Measurements from ENCODE around the gene ZNF768.
A peak's percentile ranks its signal among the peaks of the same experiment; 100 is the strongest.
"Not testable (repeated sequence)": the region's sequence is repeated elsewhere in the genome, so short reads cannot be mapped to it uniquely, and the experiment has no call there.

ZNF768 gene

DNA sequence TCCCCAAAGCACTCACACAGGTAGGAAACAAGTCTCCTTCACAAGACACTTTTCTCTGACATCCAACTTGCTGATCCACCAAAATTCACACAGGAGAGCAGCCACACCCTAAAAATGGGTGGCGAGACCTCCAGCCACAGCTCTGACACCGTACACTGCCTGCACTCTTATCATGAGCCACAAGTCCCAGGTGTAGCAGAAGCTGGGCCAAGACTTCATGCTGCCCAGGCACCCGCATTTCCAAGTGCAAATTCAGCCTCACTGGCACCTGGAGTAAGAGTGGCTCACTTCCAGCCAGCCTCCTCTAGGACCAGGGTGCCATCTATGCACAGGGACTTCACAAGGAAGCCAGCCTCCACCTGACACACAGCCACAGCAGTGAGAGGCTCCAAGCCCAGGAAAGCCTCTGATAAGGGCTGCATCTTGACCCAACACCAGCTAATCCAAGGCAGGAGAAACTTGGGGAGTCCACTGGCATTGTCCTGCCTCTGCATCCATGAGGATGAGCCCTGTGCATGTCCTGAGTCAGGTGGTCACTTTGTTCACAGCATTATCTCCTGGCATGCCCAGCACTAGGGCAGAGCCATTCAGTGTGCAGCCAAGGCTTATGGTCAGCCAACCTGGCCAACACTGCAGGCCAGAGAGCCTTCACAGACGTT is 2.6 kb upstream of the ZNF768 start:
- H3K9ac ChIP-seq (ENCODE audit: low read depth, low read length), result no peak overlapping the region; the same call in 1 of the 2 replicates
- no peak overlapping the region for H3K4me3 ChIP-seq (ENCODE audit: low read depth, low read length)
- H3K36me3 ChIP-seq (ENCODE audit: control insufficient read depth, insufficient read depth, low read length), result peaks cover 28% of the 10 kb centered on the region
- H3K4me1 ChIP-seq (ENCODE audit: control insufficient read depth, insufficient read depth, low read length), result peaks cover 7% of the 10 kb centered on the region
- H3K9me3 ChIP-seq (ENCODE audit: control insufficient read depth, insufficient read depth, low read length), result no peaks in the 10 kb centered on the region
- H3K27me3 ChIP-seq (ENCODE audit: control insufficient read depth, insufficient read depth, low read length), result no peaks in the 10 kb centered on the region
- H3K27ac ChIP-seq (ENCODE audit: low read depth, low read length), result no peak overlapping the region

DNA sequence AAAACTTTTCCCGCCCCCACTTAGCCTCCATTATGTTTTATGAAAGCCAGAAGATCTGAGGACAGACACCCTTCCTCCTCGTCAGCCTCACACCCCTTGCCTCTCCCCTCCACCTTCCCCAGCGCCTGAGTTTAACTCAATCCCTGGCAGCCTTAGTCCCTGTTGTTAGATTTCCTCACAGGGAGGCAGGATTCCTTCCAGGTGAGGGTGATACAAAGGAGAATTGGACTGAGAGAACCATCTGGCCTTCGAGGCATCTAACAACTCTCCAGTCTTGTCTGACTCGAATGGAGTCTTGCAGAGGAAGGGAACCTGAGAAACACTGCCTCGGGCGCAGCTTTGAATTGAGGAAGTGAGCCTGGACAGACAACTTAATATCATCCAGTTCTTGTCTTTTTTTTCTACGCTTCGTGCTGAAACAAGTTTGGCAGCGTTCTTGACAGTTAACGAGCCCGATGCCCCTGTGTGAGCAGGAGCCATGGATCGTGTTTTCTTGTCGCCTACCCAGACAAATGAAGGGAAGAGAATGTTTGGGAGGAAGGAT is 1.3 kb upstream of the ZNF768 start:
- Histone ChIP-seq H3K27ac (ENCODE audit: low read depth, low read length) (peak overlapping the region; percentile 97), H3K4me3 (ENCODE audit: low read depth, low read length) (peak overlapping the region; percentile 56), H3K9ac (ENCODE audit: low read depth, low read length) (peak overlapping the region; percentile 62), H3K27me3 (ENCODE audit: control insufficient read depth, insufficient read depth, low read length) (no peaks in the 10 kb centered on the region), H3K36me3 (ENCODE audit: control insufficient read depth, insufficient read depth, low read length) (peaks cover 25% of the 10 kb centered on the region), H3K4me1 (ENCODE audit: control insufficient read depth, insufficient read depth, low read length) (peaks cover 7% of the 10 kb centered on the region), H3K9me3 (ENCODE audit: control insufficient read depth, insufficient read depth, low read length) (no peaks in the 10 kb centered on the region)

DNA sequence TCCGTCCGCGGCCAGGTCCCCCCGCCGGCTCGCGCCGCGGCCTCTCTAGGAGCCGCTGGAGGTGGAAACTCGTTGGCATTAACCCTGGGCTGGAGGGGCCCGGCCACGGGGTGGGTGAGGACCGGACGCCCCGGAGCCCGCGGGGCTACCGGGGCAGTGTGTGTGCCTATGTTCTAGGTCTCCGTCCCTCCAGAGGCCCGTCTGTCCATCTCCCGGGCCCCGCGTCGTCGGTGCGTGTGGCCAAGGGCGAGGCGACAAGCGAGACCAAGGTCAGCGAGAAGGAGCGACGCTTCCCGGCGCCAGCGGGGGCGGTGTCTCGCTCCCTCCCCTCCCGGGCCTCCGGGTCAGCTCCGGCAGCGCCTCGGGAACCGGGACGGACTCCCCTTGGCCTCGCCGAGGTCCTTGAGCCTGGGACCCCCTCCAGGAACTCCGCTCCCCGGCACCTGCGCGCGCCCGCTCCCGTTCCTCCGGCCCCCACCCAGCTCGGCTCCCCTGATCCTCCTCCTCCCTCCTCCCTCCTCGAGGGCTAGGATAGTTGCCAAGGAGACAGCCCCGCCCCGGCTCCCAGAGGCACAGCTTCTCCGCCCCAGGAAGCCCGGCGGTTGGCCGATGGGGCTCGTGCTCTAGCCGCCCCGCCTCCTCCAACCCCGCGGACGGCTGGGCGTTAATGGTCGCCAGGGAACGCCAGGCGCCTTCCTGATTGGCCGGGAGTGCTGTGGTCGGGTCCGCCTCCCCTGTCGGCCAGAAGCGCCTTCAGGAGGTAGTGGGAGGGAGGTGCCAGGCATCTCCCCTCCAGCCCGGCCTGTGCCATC is 663 bp upstream of the ZNF768 start:
- H3K9me3 ChIP-seq (ENCODE audit: control insufficient read depth, insufficient read depth, low read length), result no peaks in the 10 kb centered on the region
- peak overlapping the region; percentile 97 for H3K27ac ChIP-seq (ENCODE audit: low read depth, low read length)
- H3K4me3 ChIP-seq (ENCODE audit: low read depth, low read length), result peak overlapping the region; percentile 89
- peak overlapping the region; percentile 91 for H3K9ac ChIP-seq (ENCODE audit: low read depth, low read length)
- H3K36me3 ChIP-seq (ENCODE audit: control insufficient read depth, insufficient read depth, low read length), result peaks cover 19% of the 10 kb centered on the region
- H3K27me3 ChIP-seq (ENCODE audit: control insufficient read depth, insufficient read depth, low read length), result no peaks in the 10 kb centered on the region
- peaks cover 7% of the 10 kb centered on the region for H3K4me1 ChIP-seq (ENCODE audit: control insufficient read depth, insufficient read depth, low read length)

DNA sequence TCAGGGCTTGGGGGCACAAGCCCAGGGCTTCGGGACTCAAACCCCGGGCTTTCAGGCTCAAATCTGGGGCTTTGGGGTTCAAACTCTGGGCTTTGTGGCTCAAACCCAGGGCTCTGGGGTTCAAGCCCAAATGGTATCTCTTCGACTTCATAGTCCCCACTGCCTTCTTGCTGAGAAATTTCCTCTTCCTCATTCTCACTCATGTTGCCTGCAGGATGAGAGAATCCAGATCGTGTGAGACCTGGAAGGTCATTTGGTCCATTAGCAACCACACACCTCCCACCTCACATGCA is 576 bp downstream of the ZNF768 start:
- H3K9ac ChIP-seq (ENCODE audit: low read depth, low read length), result no peak overlapping the region
- no peak overlapping the region for H3K27ac ChIP-seq (ENCODE audit: low read depth, low read length)
- H3K36me3 ChIP-seq (ENCODE audit: control insufficient read depth, insufficient read depth, low read length), result peaks cover 10% of the 10 kb centered on the region
- no peaks in the 10 kb centered on the region for H3K9me3 ChIP-seq (ENCODE audit: control insufficient read depth, insufficient read depth, low read length)
- H3K4me3 ChIP-seq (ENCODE audit: low read depth, low read length), result peak overlapping the region; percentile 89
- H3K27me3 ChIP-seq (ENCODE audit: control insufficient read depth, insufficient read depth, low read length), result no peaks in the 10 kb centered on the region
- H3K4me1 ChIP-seq (ENCODE audit: control insufficient read depth, insufficient read depth, low read length), result peaks cover 7% of the 10 kb centered on the region

DNA sequence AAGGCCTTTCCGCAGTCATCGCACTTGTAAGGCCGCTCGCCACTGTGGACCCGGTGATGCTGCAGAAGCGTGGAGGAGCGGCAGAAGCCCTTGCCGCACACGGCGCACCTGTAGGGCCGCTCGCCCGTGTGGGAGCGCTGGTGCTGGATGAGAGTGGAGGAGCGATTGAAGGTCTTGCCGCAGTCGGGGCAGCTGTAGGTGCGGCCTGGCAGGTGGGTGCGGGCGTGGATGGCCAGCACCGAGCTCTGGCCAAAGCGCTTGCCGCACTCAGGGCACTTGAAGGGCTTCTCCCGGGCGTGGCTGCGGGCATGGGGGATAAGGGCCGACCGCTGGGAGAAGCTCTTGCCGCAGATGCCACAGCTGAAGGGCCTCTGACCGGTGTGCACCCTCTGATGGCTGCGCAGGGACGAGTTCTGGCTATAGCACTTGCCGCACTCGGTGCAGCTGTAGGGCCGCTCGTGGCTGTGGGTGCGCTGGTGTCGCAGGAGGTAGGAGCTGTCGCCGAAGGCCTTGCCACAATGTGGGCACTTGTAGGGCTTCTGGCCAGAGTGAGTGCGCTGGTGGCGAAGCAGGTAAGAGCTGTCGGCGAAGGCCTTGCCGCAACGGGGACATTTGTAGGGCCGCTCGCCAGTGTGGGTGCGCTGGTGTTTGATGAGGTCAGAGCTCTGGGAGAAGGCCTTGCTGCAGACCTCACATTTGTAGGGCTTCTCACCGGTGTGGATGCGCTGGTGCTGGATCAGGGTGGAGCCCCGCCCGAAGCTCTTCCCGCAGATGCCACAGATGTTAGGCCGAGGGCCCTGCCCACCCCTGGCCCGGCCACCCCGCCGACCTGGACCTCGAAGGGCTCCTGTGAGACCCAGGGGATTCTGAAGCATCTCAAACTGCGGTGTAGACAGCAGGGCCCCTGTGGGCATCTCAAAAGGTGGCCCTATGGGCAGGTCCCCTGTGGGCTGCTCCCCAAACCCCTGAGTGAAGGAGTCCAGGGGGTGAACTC is 1.5 kb downstream of the ZNF768 start:
- H3K4me1 ChIP-seq (ENCODE audit: control insufficient read depth, insufficient read depth, low read length), result peaks cover 7% of the 10 kb centered on the region
- H3K27ac ChIP-seq (ENCODE audit: low read depth, low read length), result no peak overlapping the region
- H3K9me3 ChIP-seq (ENCODE audit: control insufficient read depth, insufficient read depth, low read length), result no peaks in the 10 kb centered on the region
- H3K27me3 ChIP-seq (ENCODE audit: control insufficient read depth, insufficient read depth, low read length), result no peaks in the 10 kb centered on the region
- H3K9ac ChIP-seq (ENCODE audit: low read depth, low read length), result no peak overlapping the region
- H3K36me3 ChIP-seq (ENCODE audit: control insufficient read depth, insufficient read depth, low read length), result peaks cover 9% of the 10 kb centered on the region
- no peak overlapping the region for H3K4me3 ChIP-seq (ENCODE audit: low read depth, low read length)

- Histone ChIP-seq H3K4me1 (ENCODE audit: control insufficient read depth, insufficient read depth, low read length) (peaks cover 7% of the 10 kb centered on the region), H3K27ac (ENCODE audit: low read depth, low read length) (no peak overlapping the region), H3K9me3 (ENCODE audit: control insufficient read depth, insufficient read depth, low read length) (no peaks in the 10 kb centered on the region), H3K27me3 (ENCODE audit: control insufficient read depth, insufficient read depth, low read length) (no peaks in the 10 kb centered on the region), H3K9ac (ENCODE audit: low read depth, low read length) (no peak overlapping the region), H3K4me3 (ENCODE audit: low read depth, low read length) (no peak overlapping the region), H3K36me3 (ENCODE audit: control insufficient read depth, insufficient read depth, low read length) (peaks cover 9% of the 10 kb centered on the region)
Observed at GRCh38 chr16:30523768-30524574, 2.4 kb downstream of the ZNF768 start.

DNA sequence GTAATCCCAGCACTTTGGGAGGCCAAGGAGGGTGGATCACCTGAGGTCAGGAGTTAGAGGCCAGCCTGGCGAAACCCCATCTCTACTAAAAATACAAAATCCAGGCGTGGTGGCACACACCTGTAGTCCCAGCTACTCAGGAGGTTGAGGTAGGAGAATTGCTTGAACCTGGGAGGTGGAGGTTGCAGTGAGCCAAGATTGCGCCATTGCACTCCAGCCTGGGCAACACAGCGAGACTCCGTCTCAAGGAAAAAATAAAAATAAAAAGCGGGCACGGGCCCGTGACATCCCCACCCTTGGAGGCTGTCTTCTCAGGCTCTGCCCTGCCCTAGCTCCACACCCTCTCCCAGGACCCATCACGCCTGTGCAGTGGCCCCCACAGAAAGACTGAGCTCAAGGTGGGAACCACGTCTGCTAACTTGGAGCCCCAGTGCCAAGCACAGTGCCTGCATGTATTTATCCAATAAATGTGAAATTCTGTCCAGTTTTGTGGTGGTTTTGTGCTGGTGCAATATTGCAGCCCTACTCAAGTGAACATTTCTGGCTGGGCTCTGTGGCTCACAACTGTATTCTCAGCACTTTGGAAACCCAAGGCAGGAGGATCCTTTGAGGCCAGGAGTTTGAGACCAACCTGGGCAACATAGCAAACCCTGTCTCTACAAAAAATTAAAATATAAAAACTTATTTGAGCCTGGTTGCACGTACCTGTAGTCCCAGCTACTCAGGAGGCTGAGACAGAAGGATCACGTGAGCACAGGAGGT is 3.5 kb downstream of the ZNF768 start:
- not testable (repeated sequence) for H3K9me3 ChIP-seq (ENCODE audit: control insufficient read depth, insufficient read depth, low read length); H3K4me1 ChIP-seq (ENCODE audit: control insufficient read depth, insufficient read depth, low read length); H3K27ac ChIP-seq (ENCODE audit: low read depth, low read length)

GRCh38 chr16:30521873-30522641 is 4.3 kb downstream of the ZNF768 start:
- Histone ChIP-seq H3K9me3 (ENCODE audit: control insufficient read depth, insufficient read depth, low read length) (no peaks in the 10 kb centered on the region), H3K4me3 (ENCODE audit: low read depth, low read length) (no peak overlapping the region), H3K27me3 (ENCODE audit: control insufficient read depth, insufficient read depth, low read length) (no peaks in the 10 kb centered on the region), H3K4me1 (ENCODE audit: control insufficient read depth, insufficient read depth, low read length) (no peaks in the 10 kb centered on the region), H3K36me3 (ENCODE audit: control insufficient read depth, insufficient read depth, low read length) (peaks cover 9% of the 10 kb centered on the region), H3K9ac (ENCODE audit: low read depth, low read length) (no peak overlapping the region), H3K27ac (ENCODE audit: low read depth, low read length) (no peak overlapping the region)

More for the DNA sequence above, 3.5 kb downstream of the ZNF768 start:
- not testable (repeated sequence) for H3K9ac ChIP-seq (ENCODE audit: low read depth, low read length); H3K36me3 ChIP-seq (ENCODE audit: control insufficient read depth, insufficient read depth, low read length); H3K4me3 ChIP-seq (ENCODE audit: low read depth, low read length); H3K27me3 ChIP-seq (ENCODE audit: control insufficient read depth, insufficient read depth, low read length)

DNA sequence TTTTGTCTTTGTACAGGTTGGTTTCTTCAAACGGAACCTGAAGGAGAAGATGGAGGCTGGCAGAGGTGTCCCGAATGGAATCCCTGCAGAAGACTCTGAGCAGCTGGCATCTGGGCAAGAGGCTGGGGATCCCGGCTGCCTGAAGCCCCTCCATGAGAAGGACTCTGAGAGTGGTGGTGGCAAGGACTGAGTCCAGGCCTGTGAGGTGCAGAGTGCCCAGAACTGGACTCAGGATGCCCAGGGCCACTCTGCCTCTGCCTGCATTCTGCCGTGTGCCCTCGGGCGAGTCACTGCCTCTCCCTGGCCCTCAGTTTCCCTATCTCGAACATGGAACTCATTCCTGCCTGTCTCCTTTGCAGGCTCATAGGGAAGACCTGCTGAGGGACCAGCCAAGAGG is 4.9 kb downstream of the ZNF768 start:
- Histone ChIP-seq H3K27me3 (ENCODE audit: control insufficient read depth, insufficient read depth, low read length) (no peaks in the 10 kb centered on the region), H3K9me3 (ENCODE audit: control insufficient read depth, insufficient read depth, low read length) (no peaks in the 10 kb centered on the region), H3K4me3 (ENCODE audit: low read depth, low read length) (no peak overlapping the region), H3K27ac (ENCODE audit: low read depth, low read length) (no peak overlapping the region), H3K9ac (ENCODE audit: low read depth, low read length) (no peak overlapping the region), H3K4me1 (ENCODE audit: control insufficient read depth, insufficient read depth, low read length) (no peaks in the 10 kb centered on the region), H3K36me3 (ENCODE audit: control insufficient read depth, insufficient read depth, low read length) (peaks cover 9% of the 10 kb centered on the region)

Data from HUES48 (cell line).